GM12801 (cell line): ENCODE measurements around the gene KCTD7.

ENCODE experiments used
- CTCF ChIP-seq: IDR thresholded peaks from one replicate; pipeline ENCODE4 v1.5.1; 2011; ENCODE audit warnings: control low read depth; ENCODE audit not compliant: insufficient read length; ENCODE audit errors: extremely low read depth

The KCTD7 gene

GRCh38 chr7:66642186-66642585 is 13.5 kb downstream of the KCTD7 start:
- no peak for TF ChIP-seq CTCF

GRCh38 chr7:66642932-66643331 is 14.3 kb downstream of the KCTD7 start:
- TF ChIP-seq CTCF, result no peak

GRCh38 chr7:66643395-66643794 is 14.7 kb downstream of the KCTD7 start:
- no peak for TF ChIP-seq CTCF

- no peak for TF ChIP-seq CTCF
Measured at GRCh38 chr7:66654275-66655112, 25.8 kb downstream of the KCTD7 start.

- no peak for TF ChIP-seq CTCF
Measured at GRCh38 chr7:66657798-66658197, 29.1 kb downstream of the KCTD7 start.

- TF ChIP-seq CTCF, result no peak
Measured at GRCh38 chr7:66662646-66663264, 34.1 kb downstream of the KCTD7 start.

GRCh38 chr7:66664590-66665293 is 36.1 kb downstream of the KCTD7 start:
- TF ChIP-seq CTCF, result no peak
